ENCODE data around the gene LOXL3.
A peak's percentile ranks its signal among the peaks of the same experiment; 100 is the strongest.

LOXL3 gene

GRCh38 chr2:74531666-74532065, 22.1 kb downstream of the LOXL3 start:
- POLR2A ChIA-PET (ENCODE audit: low non-redundant PET) = no interaction called here
- DNase-seq (ENCODE audit: low spot score) = no peak
- no peak overlapping the region for H3K27ac ChIP-seq
- TF ChIP-seq CTCF (conservative IDR thresholded peaks at IDR 0.05; ENCODE audit: low read depth) = no peak
- CTCF ChIA-PET = interaction anchor here (0.6 to 4.3 kb wide), 18 partner anchors 10 to 197 kb away, joined by 3 to 41 read pairs (median 4); partner anchors contain the start of genes CCDC142, INO80B, PCGF1 and TTC31

GRCh38 chr2:74530239-74531187, 23.2 kb downstream of the LOXL3 start:
- no peak for DNase-seq (ENCODE audit: low spot score)
- POLR2A ChIA-PET (ENCODE audit: low non-redundant PET) = interaction anchor here (0.6 kb wide), 2 partner anchors 20 to 47 kb away, joined by 3 to 12 read pairs; no protein-coding TSS in a partner anchor

GRCh38 chr2:74529357-74530238, 24.1 kb downstream of the LOXL3 start, which contains the start of the genes AUP1 and HTRA2:
TSS of gene AUP1 (minus strand) at chr2:74529706. CDS start at chr2:74529629, 77 bp downstream.
TSS of gene HTRA2 (plus strand) at chr2:74529933. CDS start at chr2:74530007, 74 bp downstream.
- peak; percentile 99 for DNase-seq (ENCODE audit: low spot score)
- ChIA-PET POLR2A (ENCODE audit: low non-redundant PET) (interaction anchor here (0.5 to 0.8 kb wide), 4 partner anchors 19 to 138 kb away, joined by 3 to 12 read pairs (median 4); no protein-coding TSS in a partner anchor), CTCF (interaction anchor here (0.6 to 4.3 kb wide), 3 partner anchors 48 to 138 kb away, joined by 3 to 41 read pairs (median 5); partner anchors contain the start of genes CCDC142 and TTC31)
- TF ChIP-seq CTCF (conservative IDR thresholded peaks at IDR 0.05; ENCODE audit: low read depth) = no peak
- peak within 1 kb of the TSS; percentile 83 for H3K27ac ChIP-seq

More at GRCh38 chr2:74530239-74531187, 23.2 kb downstream of the LOXL3 start:
- TF ChIP-seq CTCF (conservative IDR thresholded peaks at IDR 0.05; ENCODE audit: low read depth) = no peak
- CTCF ChIA-PET = interaction anchor here (0.5 to 4.3 kb wide), 2 partner anchors 22 to 49 kb away, joined by 3 to 41 read pairs; partner anchors contain the start of genes CCDC142 and TTC31
- peak overlapping the region; percentile 83 for H3K27ac ChIP-seq

GRCh38 chr2:74528600-74529356, 25.0 kb downstream of the LOXL3 start:
- POLR2A ChIA-PET (ENCODE audit: low non-redundant PET) = interaction anchor here (0.5 to 0.8 kb wide), 4 partner anchors 20 to 137 kb away, joined by 3 to 4 read pairs (median 3); no protein-coding TSS in a partner anchor
- no peak for TF ChIP-seq CTCF (conservative IDR thresholded peaks at IDR 0.05; ENCODE audit: low read depth)
- no peak for DNase-seq (ENCODE audit: low spot score)
- CTCF ChIA-PET = interaction anchor here (0.6 to 4.3 kb wide), 3 partner anchors 47 to 138 kb away, joined by 3 to 41 read pairs (median 5); partner anchors contain the start of genes CCDC142 and TTC31
- H3K27ac ChIP-seq = peak overlapping the region; percentile 83

GRCh38 chr2:74527741-74528140, 26.0 kb downstream of the LOXL3 start:
- DNase-seq (ENCODE audit: low spot score) = no peak
- TF ChIP-seq CTCF (conservative IDR thresholded peaks at IDR 0.05; ENCODE audit: low read depth) = no peak
- ChIA-PET CTCF (no interaction called here), POLR2A (ENCODE audit: low non-redundant PET) (no interaction called here)
- no peak overlapping the region for H3K27ac ChIP-seq
